OCI-LY7 (cell line): ENCODE measurements around the gene LRRC47.

Experiments
- EZH2phosphoT487 ChIP-seq: fragments of 200-600 bp; sonication (generic); IDR thresholded peaks from 2 replicates; pipeline ENCODE4 v1.6.1; 2018; ENCODE audit warnings: low read depth, borderline replicate concordance, mild to moderate bottlenecking, mixed run types, antibody characterized with exemption, low read length, moderate library complexity, mixed read lengths
- TF ChIP-seq, protein P1 (sequence below): fragments of 200-600 bp; sonication (generic); conservative IDR thresholded peaks from 2 replicates; pipeline ENCODE4 v1.5.1; 2014; ENCODE audit warnings: mild to moderate bottlenecking, antibody characterized with exemption, low read length, moderate library complexity, mixed read lengths

DNA sequence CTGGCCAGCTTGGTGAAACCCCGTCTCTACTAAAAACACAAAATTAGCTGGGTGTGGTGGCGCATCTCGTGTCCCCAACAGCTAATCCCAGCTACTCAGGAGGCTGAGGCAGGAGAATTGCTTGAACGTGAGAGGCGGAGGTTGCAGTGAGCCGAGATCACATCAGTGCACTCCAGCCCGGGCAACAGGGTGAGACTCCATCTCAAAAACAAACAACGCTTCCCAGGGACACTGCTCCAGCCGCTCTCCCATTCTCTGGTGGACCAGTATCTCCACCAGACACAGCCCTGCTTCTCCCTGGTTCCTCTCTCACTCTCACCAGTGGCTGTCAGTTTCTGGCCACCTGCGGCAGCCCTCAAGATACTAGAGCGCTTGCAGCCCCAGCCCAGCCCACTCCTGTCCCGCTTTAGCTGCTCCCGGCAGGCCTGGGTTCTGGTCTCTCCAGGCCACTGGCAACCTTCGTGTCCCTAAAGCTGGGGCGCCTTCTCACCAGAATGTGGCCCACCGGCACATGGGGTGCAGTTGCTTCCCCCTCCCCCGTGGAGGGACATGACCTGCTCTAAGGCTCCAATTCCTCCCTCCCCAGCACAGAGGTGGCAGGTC is 20.9 kb upstream of the LRRC47 start:
- TF ChIP-seq, protein P1, sequence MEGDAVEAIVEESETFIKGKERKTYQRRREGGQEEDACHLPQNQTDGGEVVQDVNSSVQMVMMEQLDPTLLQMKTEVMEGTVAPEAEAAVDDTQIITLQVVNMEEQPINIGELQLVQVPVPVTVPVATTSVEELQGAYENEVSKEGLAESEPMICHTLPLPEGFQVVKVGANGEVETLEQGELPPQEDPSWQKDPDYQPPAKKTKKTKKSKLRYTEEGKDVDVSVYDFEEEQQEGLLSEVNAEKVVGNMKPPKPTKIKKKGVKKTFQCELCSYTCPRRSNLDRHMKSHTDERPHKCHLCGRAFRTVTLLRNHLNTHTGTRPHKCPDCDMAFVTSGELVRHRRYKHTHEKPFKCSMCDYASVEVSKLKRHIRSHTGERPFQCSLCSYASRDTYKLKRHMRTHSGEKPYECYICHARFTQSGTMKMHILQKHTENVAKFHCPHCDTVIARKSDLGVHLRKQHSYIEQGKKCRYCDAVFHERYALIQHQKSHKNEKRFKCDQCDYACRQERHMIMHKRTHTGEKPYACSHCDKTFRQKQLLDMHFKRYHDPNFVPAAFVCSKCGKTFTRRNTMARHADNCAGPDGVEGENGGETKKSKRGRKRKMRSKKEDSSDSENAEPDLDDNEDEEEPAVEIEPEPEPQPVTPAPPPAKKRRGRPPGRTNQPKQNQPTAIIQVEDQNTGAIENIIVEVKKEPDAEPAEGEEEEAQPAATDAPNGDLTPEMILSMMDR, result no peak
- TF ChIP-seq EZH2phosphoT487, result no peak
